Panc1 (cell line): ENCODE measurements around the gene DIS3L2. TPM values are rescaled to one million over a fixed set of nuclear protein-coding genes. Genes with fewer than 3 reads are reported as not detected.

ENCODE experiments used
- ATAC-seq: fragments of 200-7000 bp; cut with Tn5 transposase; 2 replicates; pipeline ENCODE4 v1.9.1; 2020; ENCODE audit warnings: mild to moderate bottlenecking, moderate library complexity
- BruUV-seq: library from RNA; stranded (reverse); fragments of 400-500 nt; replicated peaks from 2 replicates; lab custom pipeline; 2021; lab: Mats Ljungman, UMichigan
- CTCF ChIA-PET: fragments of 300-600 bp; sonication (Branson Sonifier 250); formaldehyde crosslinking; loops from one replicate; lab custom pipeline; 2022; ENCODE audit warnings: antibody characterized with exemption; lab: Charles Lee
- POLR2A ChIA-PET: fragments of 300-600 bp; sonication (Branson Sonifier 250); formaldehyde crosslinking; loops from one replicate; lab custom pipeline; 2022; ENCODE audit warnings: antibody characterized with exemption; lab: Charles Lee
- DNase-seq: peaks from one replicate; pipeline ENCODE4 v3.0.0-alpha.2; 2010; ENCODE audit warnings: low read depth, low spot score
- H3K27ac ChIP-seq: 2 replicates; pipeline ENCODE4 v1.5.1; 2011; ENCODE audit warnings: mild to moderate bottlenecking, low read length, inconsistent platforms
- H3K27me3 ChIP-seq: fragments of 200-500 bp; sonication (Bioruptor generic); 2 replicates; pipeline ENCODE4 v1.6.0; 2014; ENCODE audit warnings: low read length, inconsistent platforms; ENCODE audit not compliant: control insufficient read depth, insufficient read depth
- H3K36me3 ChIP-seq: fragments of 200-500 bp; sonication (Bioruptor generic); 2 replicates; pipeline ENCODE4 v1.5.1; 2014; ENCODE audit warnings: inconsistent platforms, mild to moderate bottlenecking, low read length, moderate library complexity; ENCODE audit not compliant: control insufficient read depth, insufficient read depth
- H3K4me1 ChIP-seq: 2 replicates; pipeline ENCODE4 v1.5.1; 2011; ENCODE audit warnings: inconsistent platforms, mild to moderate bottlenecking, low read length, moderate library complexity; ENCODE audit not compliant: control insufficient read depth, insufficient read depth
- H3K4me3 ChIP-seq, 2 experiments: 2 replicates each; pipeline ENCODE4 v1.5.1; 2011 to 2012; ENCODE audit warnings: low read depth in 2 of 2, low read length in 2 of 2, mild to moderate bottlenecking in 2 of 2, inconsistent platforms in 1 of 2, moderate library complexity in 1 of 2
- H3K9me3 ChIP-seq: fragments of 200-500 bp; sonication (Bioruptor generic); 2 replicates; pipeline ENCODE4 v1.5.1; 2014; ENCODE audit warnings: low read depth, mild to moderate bottlenecking, inconsistent platforms, low read length, moderate library complexity; ENCODE audit not compliant: control insufficient read depth, insufficient read depth
- POLR2AphosphoS5 ChIP-seq: IDR thresholded peaks from 2 replicates; pipeline ENCODE4 v1.6.1; 2012; ENCODE audit warnings: mild to moderate bottlenecking, low read depth, low read length, moderate library complexity
- SIN3A ChIP-seq: IDR thresholded peaks from 2 replicates; pipeline ENCODE4 v1.6.1; 2012; ENCODE audit warnings: low read depth, mild to moderate bottlenecking, low read length, moderate library complexity, borderline replicate concordance; ENCODE audit not compliant: insufficient read depth
- TCF7L2 ChIP-seq: IDR thresholded peaks from 2 replicates; pipeline ENCODE4 v1.6.1; 2011; ENCODE audit warnings: mild to moderate bottlenecking, low read depth, low read length, inconsistent platforms
- in situ Hi-C: cut with HindIII; loops from 2 replicates; pipeline ENCODE4 v1.10.0; 2016; ENCODE audit warnings: low sequenced_read_pairs, low pct_unique_long_range_greater_than_20kb
- intact Hi-C: fragments of 100-400 bp; cut with micrococcal nuclease; formaldehyde crosslinking; loops from one replicate; pipeline ENCODE4 v1.10.0; 2022; ENCODE audit not compliant: unreplicated experiment
- total RNA-seq: library from RNA; stranded (reverse); gene quantifications from one replicate; pipeline ENCODE4 v1.2.1, GENCODE V29; 2021; ENCODE audit not compliant: unreplicated experiment
- TF ChIP-seq, protein P1 (sequence below), 2 experiments: IDR thresholded peaks; 2 replicates each; pipeline ENCODE4 v1.6.1; 2011 to 2012; ENCODE audit warnings: low read depth in 2 of 2, control low read depth in 1 of 2, low read length in 1 of 2, mild to moderate bottlenecking in 1 of 2, moderate library complexity in 1 of 2; ENCODE audit not compliant: insufficient read depth in 1 of 2
- TF ChIP-seq, protein P2 (sequence below): fragments of 450-650 bp; IDR thresholded peaks from 2 replicates; pipeline ENCODE4 v1.5.1; 2017; ENCODE audit warnings: mild to moderate bottlenecking

The DIS3L2 gene
- total RNA-seq, 1 experiment from 2014 or later: 28.1 TPM

DNA sequence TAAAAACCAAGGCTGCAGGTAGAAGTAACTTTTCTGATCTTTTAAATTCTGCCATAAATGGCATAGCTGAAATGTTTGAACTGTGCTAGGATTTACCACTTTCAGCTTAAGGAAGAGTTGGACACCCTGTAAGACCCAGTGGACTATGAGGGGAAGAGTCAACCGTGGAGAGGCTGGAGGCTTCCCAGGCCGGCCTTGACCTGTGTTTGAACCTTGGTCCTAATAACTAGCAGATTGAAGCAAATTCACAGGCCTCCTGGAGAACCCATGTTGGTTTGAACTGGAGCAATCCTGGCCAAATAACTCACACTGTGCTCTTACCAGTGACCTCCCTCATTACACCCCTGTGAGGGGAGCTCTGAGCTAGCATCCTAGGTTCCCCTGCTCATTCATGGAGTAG, 329.8 kb downstream of the DIS3L2 start:
- no peak for DNase-seq
- ChIA-PET CTCF (no interaction called here), POLR2A (no interaction called here)
- Histone ChIP-seq H3K27ac (no peak overlapping the region), H3K4me1 (no peaks in the 10 kb centered on the region; the same call in 1 of the 2 replicates), H3K4me3 (no peak overlapping the region), H3K36me3 (no peaks in the 10 kb centered on the region), H3K9me3 (no peaks in the 10 kb centered on the region), H3K27me3 (no peaks in the 10 kb centered on the region)
- ATAC-seq: no peak
- no TSS peak for BruUV-seq
- intact Hi-C loops: no loop called here
- TF ChIP-seq, protein P1, sequence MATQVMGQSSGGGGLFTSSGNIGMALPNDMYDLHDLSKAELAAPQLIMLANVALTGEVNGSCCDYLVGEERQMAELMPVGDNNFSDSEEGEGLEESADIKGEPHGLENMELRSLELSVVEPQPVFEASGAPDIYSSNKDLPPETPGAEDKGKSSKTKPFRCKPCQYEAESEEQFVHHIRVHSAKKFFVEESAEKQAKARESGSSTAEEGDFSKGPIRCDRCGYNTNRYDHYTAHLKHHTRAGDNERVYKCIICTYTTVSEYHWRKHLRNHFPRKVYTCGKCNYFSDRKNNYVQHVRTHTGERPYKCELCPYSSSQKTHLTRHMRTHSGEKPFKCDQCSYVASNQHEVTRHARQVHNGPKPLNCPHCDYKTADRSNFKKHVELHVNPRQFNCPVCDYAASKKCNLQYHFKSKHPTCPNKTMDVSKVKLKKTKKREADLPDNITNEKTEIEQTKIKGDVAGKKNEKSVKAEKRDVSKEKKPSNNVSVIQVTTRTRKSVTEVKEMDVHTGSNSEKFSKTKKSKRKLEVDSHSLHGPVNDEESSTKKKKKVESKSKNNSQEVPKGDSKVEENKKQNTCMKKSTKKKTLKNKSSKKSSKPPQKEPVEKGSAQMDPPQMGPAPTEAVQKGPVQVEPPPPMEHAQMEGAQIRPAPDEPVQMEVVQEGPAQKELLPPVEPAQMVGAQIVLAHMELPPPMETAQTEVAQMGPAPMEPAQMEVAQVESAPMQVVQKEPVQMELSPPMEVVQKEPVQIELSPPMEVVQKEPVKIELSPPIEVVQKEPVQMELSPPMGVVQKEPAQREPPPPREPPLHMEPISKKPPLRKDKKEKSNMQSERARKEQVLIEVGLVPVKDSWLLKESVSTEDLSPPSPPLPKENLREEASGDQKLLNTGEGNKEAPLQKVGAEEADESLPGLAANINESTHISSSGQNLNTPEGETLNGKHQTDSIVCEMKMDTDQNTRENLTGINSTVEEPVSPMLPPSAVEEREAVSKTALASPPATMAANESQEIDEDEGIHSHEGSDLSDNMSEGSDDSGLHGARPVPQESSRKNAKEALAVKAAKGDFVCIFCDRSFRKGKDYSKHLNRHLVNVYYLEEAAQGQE (IDR thresholded peaks at IDR 0.05; ENCODE audit: insufficient read depth in 1 of 2, low read depth in 2 of 2, low read length in 1 of 2): no peak
- TF ChIP-seq, protein P2, sequence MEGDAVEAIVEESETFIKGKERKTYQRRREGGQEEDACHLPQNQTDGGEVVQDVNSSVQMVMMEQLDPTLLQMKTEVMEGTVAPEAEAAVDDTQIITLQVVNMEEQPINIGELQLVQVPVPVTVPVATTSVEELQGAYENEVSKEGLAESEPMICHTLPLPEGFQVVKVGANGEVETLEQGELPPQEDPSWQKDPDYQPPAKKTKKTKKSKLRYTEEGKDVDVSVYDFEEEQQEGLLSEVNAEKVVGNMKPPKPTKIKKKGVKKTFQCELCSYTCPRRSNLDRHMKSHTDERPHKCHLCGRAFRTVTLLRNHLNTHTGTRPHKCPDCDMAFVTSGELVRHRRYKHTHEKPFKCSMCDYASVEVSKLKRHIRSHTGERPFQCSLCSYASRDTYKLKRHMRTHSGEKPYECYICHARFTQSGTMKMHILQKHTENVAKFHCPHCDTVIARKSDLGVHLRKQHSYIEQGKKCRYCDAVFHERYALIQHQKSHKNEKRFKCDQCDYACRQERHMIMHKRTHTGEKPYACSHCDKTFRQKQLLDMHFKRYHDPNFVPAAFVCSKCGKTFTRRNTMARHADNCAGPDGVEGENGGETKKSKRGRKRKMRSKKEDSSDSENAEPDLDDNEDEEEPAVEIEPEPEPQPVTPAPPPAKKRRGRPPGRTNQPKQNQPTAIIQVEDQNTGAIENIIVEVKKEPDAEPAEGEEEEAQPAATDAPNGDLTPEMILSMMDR: no peak
- TF ChIP-seq TCF7L2: no peak
- no peak for TF ChIP-seq POLR2AphosphoS5
- no peak for TF ChIP-seq SIN3A
- in situ Hi-C loops: no loop called here

DNA sequence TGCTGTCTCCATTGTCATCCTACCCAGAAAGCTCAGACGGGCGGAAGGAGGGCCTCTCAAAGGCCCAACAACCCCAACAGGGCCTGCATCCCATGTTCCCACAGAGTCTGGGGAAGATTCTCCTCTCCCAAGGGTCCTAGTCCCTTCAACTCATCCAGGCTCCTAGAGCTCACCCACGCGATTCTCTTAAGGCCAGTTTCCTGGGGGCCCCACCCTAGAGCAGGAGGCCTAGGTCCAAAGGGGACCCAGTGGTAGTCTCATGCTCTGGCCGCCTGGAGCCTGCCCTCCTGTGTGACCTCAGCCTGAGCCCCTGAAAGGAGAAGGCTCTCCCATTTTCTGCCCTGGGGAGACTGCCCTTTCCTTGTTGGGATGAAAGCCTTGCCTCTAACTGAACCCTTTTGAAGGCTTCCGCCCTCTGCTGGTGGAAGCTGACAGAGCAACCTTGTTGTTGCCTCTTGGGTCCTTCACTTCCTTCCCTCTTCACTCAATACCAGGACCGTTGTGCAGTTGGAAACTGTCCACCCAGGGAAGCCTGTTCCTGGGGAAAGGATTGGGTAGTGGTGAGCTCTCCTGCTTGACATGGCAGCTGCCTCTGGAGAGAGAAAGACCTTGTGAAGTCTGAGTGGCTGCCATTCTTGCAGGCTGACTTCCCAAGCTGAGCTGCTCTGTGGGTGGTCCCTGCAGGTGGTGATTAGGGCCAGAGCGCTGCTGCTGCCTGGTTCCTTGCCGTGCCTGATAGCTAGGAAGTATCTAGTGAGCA, 331.1 kb downstream of the DIS3L2 start:
- BruUV-seq: no TSS peak
- in situ Hi-C loops: no loop called here
- Histone ChIP-seq H3K4me1 (no peaks in the 10 kb centered on the region; the same call in 1 of the 2 replicates), H3K27me3 (no peaks in the 10 kb centered on the region), H3K36me3 (no peaks in the 10 kb centered on the region), H3K4me3 (no peak overlapping the region), H3K27ac (no peak overlapping the region), H3K9me3 (no peaks in the 10 kb centered on the region)
- CTCF ChIA-PET: interaction anchor here (0.9 kb wide), 1 partner anchor 284 kb away, joined by 3 read pairs; no protein-coding TSS in a partner anchor
- ATAC-seq (peak; percentile 78), DNase-seq (no peak)
- intact Hi-C loops: no loop called here
- TF ChIP-seq POLR2AphosphoS5 (no peak), TCF7L2 (no peak), SIN3A (no peak)
- TF ChIP-seq, protein P2: peak; percentile 82
- TF ChIP-seq, protein P1 (IDR thresholded peaks at IDR 0.05; ENCODE audit: insufficient read depth in 1 of 2, low read depth in 2 of 2, low read length in 1 of 2): no peak
- POLR2A ChIA-PET: no interaction called here
